Astrocyte (in vitro differentiated cells and primary cell): ENCODE measurements around the gene RB1. TPM values are rescaled to one million over a fixed set of nuclear protein-coding genes. Genes with fewer than 3 reads are reported as not detected.

Experiments
- DNase-seq: peaks from one replicate; pipeline ENCODE4 v3.0.0-alpha.2; 2010; ENCODE audit warnings: low read depth
- FAIRE-seq: peaks from 2 replicates; lab custom pipeline; 2011; peaks lifted over from hg19 to GRCh38; lab: Jason Lieb, UNC
- H2AFZ ChIP-seq: 2 replicates; pipeline ENCODE4 v1.6.0; 2012; ENCODE audit warnings: low read depth, low read length, inconsistent platforms
- H3K27ac ChIP-seq: 2 replicates; pipeline ENCODE4 v1.5.1; 2011; ENCODE audit warnings: low read depth, low read length, inconsistent platforms
- H3K27me3 ChIP-seq: 2 replicates; pipeline ENCODE4 v1.6.0; 2011; ENCODE audit warnings: low read length, inconsistent platforms; ENCODE audit not compliant: insufficient read depth
- H3K36me3 ChIP-seq: 2 replicates; pipeline ENCODE4 v1.5.1; 2011; ENCODE audit warnings: low read length, inconsistent platforms; ENCODE audit not compliant: insufficient read depth
- H3K4me1 ChIP-seq: 2 replicates; pipeline ENCODE4 v1.5.1; 2011; ENCODE audit warnings: low read length, inconsistent platforms; ENCODE audit not compliant: insufficient read depth
- H3K4me2 ChIP-seq: 2 replicates; pipeline ENCODE4 v1.6.0; 2012; ENCODE audit warnings: low read length, inconsistent platforms
- H3K4me3 ChIP-seq: 2 replicates; pipeline ENCODE4 v1.5.1; 2011; ENCODE audit warnings: low read depth, mild to moderate bottlenecking, low read length, inconsistent platforms; ENCODE audit not compliant: insufficient read depth
- H3K79me2 ChIP-seq: 2 replicates; pipeline ENCODE4 v1.6.0; 2012; ENCODE audit warnings: mild to moderate bottlenecking, low read length, inconsistent platforms; ENCODE audit not compliant: insufficient read depth
- H3K9ac ChIP-seq: 2 replicates; pipeline ENCODE4 v1.6.0; 2012; ENCODE audit warnings: mild to moderate bottlenecking, low read length, inconsistent platforms
- H3K9me3 ChIP-seq: 2 replicates; pipeline ENCODE4 v1.5.1; 2012; ENCODE audit warnings: low read depth, mild to moderate bottlenecking, low read length, inconsistent platforms; ENCODE audit not compliant: insufficient read depth
- H4K20me1 ChIP-seq: 2 replicates; pipeline ENCODE4 v1.6.0; 2012; ENCODE audit warnings: low read length, inconsistent platforms; ENCODE audit not compliant: insufficient read depth
- H3K27ac Mint-ChIP-seq: one replicate; pipeline ENCODE4 v1.8.0; 2021; ENCODE audit warnings: mild to moderate bottlenecking, mixed read lengths; ENCODE audit not compliant: unreplicated experiment
- H3K27me3 Mint-ChIP-seq: one replicate; pipeline ENCODE4 v1.8.0; 2021; ENCODE audit warnings: low read depth, mixed read lengths; ENCODE audit not compliant: unreplicated experiment
- H3K36me3 Mint-ChIP-seq: one replicate; pipeline ENCODE4 v1.8.0; 2021; ENCODE audit warnings: low read depth, mixed read lengths; ENCODE audit not compliant: unreplicated experiment
- H3K4me1 Mint-ChIP-seq: one replicate; pipeline ENCODE4 v1.8.0; 2021; ENCODE audit warnings: low read depth, mixed read lengths; ENCODE audit not compliant: unreplicated experiment
- H3K4me3 Mint-ChIP-seq: one replicate; pipeline ENCODE4 v1.8.0; 2021; ENCODE audit warnings: mild to moderate bottlenecking, moderate library complexity, mixed read lengths; ENCODE audit not compliant: unreplicated experiment
- H3K9me3 Mint-ChIP-seq: one replicate; pipeline ENCODE4 v1.8.0; 2021; ENCODE audit warnings: mild to moderate bottlenecking, mixed read lengths; ENCODE audit not compliant: unreplicated experiment
- EZH2 ChIP-seq: IDR thresholded peaks from 2 replicates; pipeline ENCODE4 v1.6.1; 2012; ENCODE audit warnings: mild to moderate bottlenecking, low read length, inconsistent platforms; ENCODE audit not compliant: insufficient read depth
- total RNA-seq: library from RNA; stranded (reverse); gene quantifications from 2 replicates; pipeline ENCODE4 v1.2.1, GENCODE V29; 2021
- TF ChIP-seq, protein P1 (sequence below): IDR thresholded peaks from 2 replicates; pipeline ENCODE4 v1.5.1; 2011; ENCODE audit warnings: low read depth, mild to moderate bottlenecking, inconsistent platforms, low read length, moderate library complexity; ENCODE audit not compliant: insufficient read depth

The RB1 gene
- total RNA-seq, 1 donor from 2014 or later = 32.7 TPM

DNA sequence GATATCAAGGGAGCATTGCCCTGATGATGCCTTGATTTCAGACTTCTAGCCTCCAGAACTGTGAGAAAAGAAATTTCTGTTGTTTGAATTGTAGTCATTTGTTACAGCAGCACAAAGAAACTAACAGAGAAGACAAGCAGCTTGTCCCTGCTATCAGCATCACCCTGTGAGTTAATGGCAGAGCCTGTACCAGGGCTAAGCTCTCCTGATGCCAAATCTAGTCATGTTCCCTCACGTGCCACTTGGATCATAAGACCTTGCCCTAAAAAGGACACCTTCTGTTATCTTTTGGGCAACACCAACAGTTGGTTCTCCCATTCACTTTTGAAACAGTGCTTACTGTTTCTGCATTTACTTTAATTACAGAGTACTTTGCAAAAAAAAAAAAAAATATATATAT, 214.5 kb downstream of the RB1 start:
- Histone ChIP-seq H2AFZ (no peak overlapping the region), H3K36me3 (no peaks in the 10 kb centered on the region), H4K20me1 (no peaks in the 10 kb centered on the region), H3K4me1 (no peaks in the 10 kb centered on the region), H3K9me3 (no peaks in the 10 kb centered on the region), H3K4me2 (no peak overlapping the region), H3K9ac (no peak overlapping the region), H3K79me2 (no peaks in the 10 kb centered on the region), H3K4me3 (no peak overlapping the region), H3K27ac (no peak overlapping the region), H3K27me3 (no peaks in the 10 kb centered on the region)
- H3K36me3 Mint-ChIP-seq = peaks cover 2% of the 10 kb centered on the region
- H3K4me1 Mint-ChIP-seq = no peaks in the 10 kb centered on the region
- TF ChIP-seq, protein P1, sequence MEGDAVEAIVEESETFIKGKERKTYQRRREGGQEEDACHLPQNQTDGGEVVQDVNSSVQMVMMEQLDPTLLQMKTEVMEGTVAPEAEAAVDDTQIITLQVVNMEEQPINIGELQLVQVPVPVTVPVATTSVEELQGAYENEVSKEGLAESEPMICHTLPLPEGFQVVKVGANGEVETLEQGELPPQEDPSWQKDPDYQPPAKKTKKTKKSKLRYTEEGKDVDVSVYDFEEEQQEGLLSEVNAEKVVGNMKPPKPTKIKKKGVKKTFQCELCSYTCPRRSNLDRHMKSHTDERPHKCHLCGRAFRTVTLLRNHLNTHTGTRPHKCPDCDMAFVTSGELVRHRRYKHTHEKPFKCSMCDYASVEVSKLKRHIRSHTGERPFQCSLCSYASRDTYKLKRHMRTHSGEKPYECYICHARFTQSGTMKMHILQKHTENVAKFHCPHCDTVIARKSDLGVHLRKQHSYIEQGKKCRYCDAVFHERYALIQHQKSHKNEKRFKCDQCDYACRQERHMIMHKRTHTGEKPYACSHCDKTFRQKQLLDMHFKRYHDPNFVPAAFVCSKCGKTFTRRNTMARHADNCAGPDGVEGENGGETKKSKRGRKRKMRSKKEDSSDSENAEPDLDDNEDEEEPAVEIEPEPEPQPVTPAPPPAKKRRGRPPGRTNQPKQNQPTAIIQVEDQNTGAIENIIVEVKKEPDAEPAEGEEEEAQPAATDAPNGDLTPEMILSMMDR = no peak
- TF ChIP-seq EZH2 = no peak
- FAIRE-seq (no peak), DNase-seq (no peak)
- H3K9me3 Mint-ChIP-seq = no peaks in the 10 kb centered on the region
- H3K27me3 Mint-ChIP-seq = no peaks in the 10 kb centered on the region
- no peak overlapping the region for H3K4me3 Mint-ChIP-seq
- no peak overlapping the region for H3K27ac Mint-ChIP-seq

DNA sequence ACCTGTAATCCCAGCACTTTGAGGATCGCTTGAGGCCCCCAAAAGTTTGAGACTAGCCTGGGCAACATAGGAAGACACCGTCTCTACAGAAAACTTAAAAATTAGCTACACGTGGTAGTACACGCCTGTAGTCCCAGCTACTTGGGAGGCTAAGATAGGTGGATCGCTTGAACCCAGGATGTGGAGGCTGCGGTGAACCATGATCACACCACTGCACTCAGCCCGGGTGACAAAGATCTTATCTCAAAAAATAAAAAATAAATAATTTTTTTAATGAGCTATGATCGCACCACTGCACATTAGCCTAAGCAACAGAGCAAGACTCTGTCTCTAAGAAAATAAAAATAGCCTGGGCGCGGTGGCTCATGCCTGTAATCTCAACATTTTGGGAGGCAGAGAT, 222.7 kb downstream of the RB1 start:
- Mint-ChIP-seq H3K27me3 (no peaks in the 10 kb centered on the region), H3K27ac (no peak overlapping the region), H3K4me1 (no peaks in the 10 kb centered on the region), H3K36me3 (no peaks in the 10 kb centered on the region), H3K9me3 (no peaks in the 10 kb centered on the region), H3K4me3 (no peak overlapping the region)
- Histone ChIP-seq H3K9me3 (no peaks in the 10 kb centered on the region), H3K4me1 (no peaks in the 10 kb centered on the region), H4K20me1 (no peaks in the 10 kb centered on the region), H3K36me3 (no peaks in the 10 kb centered on the region), H3K79me2 (peaks cover 1% of the 10 kb centered on the region), H3K4me2 (no peak overlapping the region), H3K27ac (no peak overlapping the region), H3K9ac (no peak overlapping the region), H3K4me3 (no peak overlapping the region), H2AFZ (no peak overlapping the region), H3K27me3 (no peaks in the 10 kb centered on the region)
- no peak for DNase-seq
- FAIRE-seq = no peak
- TF ChIP-seq EZH2 = no peak
- TF ChIP-seq, protein P1 = no peak

DNA sequence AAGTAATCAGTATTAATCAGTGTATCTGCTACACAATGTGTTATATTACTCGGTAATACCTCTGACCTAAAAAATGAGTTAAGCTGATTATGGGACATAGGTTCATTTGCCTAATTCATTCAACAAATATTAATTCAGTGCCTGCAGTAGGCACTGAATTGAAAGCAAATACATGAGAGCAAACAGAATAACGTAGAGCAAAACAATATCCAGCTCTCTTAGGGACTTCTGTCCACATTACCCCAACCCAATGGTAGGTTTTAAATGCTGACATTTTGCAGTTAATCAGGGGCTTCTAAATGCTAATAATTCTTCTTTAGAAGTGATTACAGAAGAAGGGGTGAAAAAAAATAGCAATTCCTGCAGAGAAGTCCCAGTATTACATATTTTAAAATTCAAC, 224.4 kb downstream of the RB1 start:
- peaks cover 4% of the 10 kb centered on the region for H3K4me1 ChIP-seq
- no peak overlapping the region for H3K27ac Mint-ChIP-seq
- H4K20me1 ChIP-seq = no peaks in the 10 kb centered on the region
- peaks cover 1% of the 10 kb centered on the region for H3K4me1 Mint-ChIP-seq
- H3K9ac ChIP-seq = no peak overlapping the region
- H3K9me3 ChIP-seq = no peaks in the 10 kb centered on the region
- DNase-seq (no peak), FAIRE-seq (no peak)
- H2AFZ ChIP-seq = no peak overlapping the region
- no peaks in the 10 kb centered on the region for H3K27me3 ChIP-seq
- no peaks in the 10 kb centered on the region for H3K27me3 Mint-ChIP-seq
- H3K4me2 ChIP-seq = no peak overlapping the region
- H3K4me3 ChIP-seq = no peak overlapping the region
- H3K9me3 Mint-ChIP-seq = no peaks in the 10 kb centered on the region
- TF ChIP-seq EZH2 = no peak
- TF ChIP-seq, protein P1 = no peak
- no peak overlapping the region for H3K27ac ChIP-seq
- no peaks in the 10 kb centered on the region for H3K36me3 ChIP-seq
- peaks cover 8% of the 10 kb centered on the region for H3K79me2 ChIP-seq
- no peaks in the 10 kb centered on the region for H3K36me3 Mint-ChIP-seq
- H3K4me3 Mint-ChIP-seq = no peak overlapping the region
